Right atrium auricular region (tissue), 2 donors: Measurements from ENCODE around the gene CCDC33. TPM values are rescaled to one million over a fixed set of nuclear protein-coding genes. Genes with fewer than 3 reads are reported as not detected.

ENCODE experiments used
- DNase-seq: peaks from one replicate; pipeline ENCODE4 v3.0.0-alpha.2; 2019; ENCODE audit warnings: low spot score
- H3K27ac ChIP-seq, 2 donors: fragments of 200-600 bp; sonication (generic); 1 replicate in 1 of 2; 2 replicates in 1 of 2; pipeline ENCODE4 v1.5.1; 2016 to 2019
- H3K27me3 ChIP-seq, 2 donors: fragments of 200-600 bp; sonication (generic); one replicate each; pipeline versions ENCODE4 v1.5.1 to v1.6.0; 2017 to 2019
- H3K36me3 ChIP-seq: fragments of 200-600 bp; sonication (generic); one replicate; pipeline ENCODE4 v1.5.1; 2016
- H3K4me1 ChIP-seq, 2 donors: fragments of 200-600 bp; sonication (generic); one replicate each; pipeline versions ENCODE4 v1.5.1 to v1.6.0; 2017 to 2019
- H3K4me3 ChIP-seq, 2 donors: fragments of 200-600 bp; sonication (generic); 1 replicate in 1 of 2; 2 replicates in 1 of 2; pipeline ENCODE4 v1.5.1; 2017 to 2019; ENCODE audit warnings: mild to moderate bottlenecking in 1 of 2, moderate library complexity in 1 of 2
- H3K9me3 ChIP-seq, 2 donors: fragments of 200-600 bp; sonication (generic); one replicate each; pipeline ENCODE4 v1.5.1; 2019
- total RNA-seq, 2 donors: library from RNA; depleted of rRNA; stranded (reverse); fragments of >200 nt; gene quantifications; one replicate each; pipeline ENCODE4 v1.1.0, GENCODE V29; 2016
- TF ChIP-seq, protein P1 (sequence below), 2 donors: fragments of 200-600 bp; sonication (generic); IDR thresholded peaks; one replicate each; pipeline ENCODE4 v1.5.1; 2019; ENCODE audit warnings: antibody characterized with exemption in 2 of 2

Gene CCDC33
- total RNA-seq, 2 donors from 2014 or later = not detected

DNA sequence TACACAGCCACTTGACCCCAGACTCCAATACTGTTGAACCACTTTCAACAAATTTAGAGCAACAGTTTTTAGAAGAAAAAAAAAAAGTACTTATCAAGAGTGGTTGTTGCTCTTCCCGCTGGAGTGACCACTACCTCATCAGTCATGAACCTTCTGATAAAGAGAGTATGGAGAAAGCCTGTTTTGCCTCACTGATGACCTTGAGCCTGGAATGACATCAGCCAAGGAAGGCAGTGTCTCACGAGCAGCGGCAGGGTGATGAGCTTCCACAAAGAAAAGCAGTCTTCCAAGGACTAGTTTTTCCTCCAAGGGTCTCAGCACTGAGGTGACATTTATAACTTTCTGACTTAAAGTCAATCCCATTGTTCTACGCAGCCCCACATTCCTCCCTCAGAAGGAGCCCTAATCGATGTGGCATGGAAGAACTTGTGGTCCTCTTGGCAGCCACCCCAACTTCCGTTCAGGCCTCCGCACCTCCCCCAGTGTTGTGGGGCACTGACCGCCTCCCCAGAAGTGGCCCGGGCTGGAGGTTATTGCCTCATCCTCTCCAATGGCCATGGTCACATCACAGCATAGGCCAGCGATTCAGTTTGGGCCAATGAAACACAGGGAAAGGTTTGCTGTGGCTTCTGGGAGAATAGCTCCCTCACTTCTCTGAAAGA lies 133.1 kb downstream of the CCDC33 start:
- TF ChIP-seq, protein P1, sequence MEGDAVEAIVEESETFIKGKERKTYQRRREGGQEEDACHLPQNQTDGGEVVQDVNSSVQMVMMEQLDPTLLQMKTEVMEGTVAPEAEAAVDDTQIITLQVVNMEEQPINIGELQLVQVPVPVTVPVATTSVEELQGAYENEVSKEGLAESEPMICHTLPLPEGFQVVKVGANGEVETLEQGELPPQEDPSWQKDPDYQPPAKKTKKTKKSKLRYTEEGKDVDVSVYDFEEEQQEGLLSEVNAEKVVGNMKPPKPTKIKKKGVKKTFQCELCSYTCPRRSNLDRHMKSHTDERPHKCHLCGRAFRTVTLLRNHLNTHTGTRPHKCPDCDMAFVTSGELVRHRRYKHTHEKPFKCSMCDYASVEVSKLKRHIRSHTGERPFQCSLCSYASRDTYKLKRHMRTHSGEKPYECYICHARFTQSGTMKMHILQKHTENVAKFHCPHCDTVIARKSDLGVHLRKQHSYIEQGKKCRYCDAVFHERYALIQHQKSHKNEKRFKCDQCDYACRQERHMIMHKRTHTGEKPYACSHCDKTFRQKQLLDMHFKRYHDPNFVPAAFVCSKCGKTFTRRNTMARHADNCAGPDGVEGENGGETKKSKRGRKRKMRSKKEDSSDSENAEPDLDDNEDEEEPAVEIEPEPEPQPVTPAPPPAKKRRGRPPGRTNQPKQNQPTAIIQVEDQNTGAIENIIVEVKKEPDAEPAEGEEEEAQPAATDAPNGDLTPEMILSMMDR (IDR thresholded peaks at IDR 0.05) = no peak
- Histone ChIP-seq H3K4me3 (no peak overlapping the region), H3K36me3 (no peaks in the 10 kb centered on the region), H3K4me1 (peaks cover 0 to 24% of the 10 kb centered on the region in 2 donors), H3K9me3 (no peaks in the 10 kb centered on the region), H3K27me3 (no peaks in the 10 kb centered on the region), H3K27ac (no peak overlapping the region)
- no peak for DNase-seq

DNA sequence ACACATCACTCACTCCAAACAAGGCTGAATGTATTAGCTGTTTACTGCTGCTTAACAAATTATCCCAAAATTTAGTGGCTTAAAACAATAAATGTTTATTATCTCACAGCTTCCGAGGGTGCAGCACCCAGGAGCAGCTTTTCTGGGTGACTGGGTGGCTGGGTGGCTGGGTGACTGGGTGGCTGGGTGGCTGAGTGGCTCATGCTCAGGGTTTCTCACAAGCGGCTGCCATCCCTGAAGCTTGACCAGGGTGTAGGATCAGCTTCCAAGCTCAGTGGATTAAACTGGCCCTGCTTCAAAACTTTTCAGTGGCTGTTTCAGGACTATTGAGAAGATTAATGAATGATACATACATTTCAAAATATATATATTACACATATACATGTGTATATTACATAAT lies 133.6 kb downstream of the CCDC33 start:
- Histone ChIP-seq H3K36me3 (no peaks in the 10 kb centered on the region), H3K4me3 (no peak overlapping the region), H3K27me3 (no peaks in the 10 kb centered on the region), H3K27ac (no peak overlapping the region), H3K4me1 (peaks cover 0 to 29% of the 10 kb centered on the region in 2 donors), H3K9me3 (no peaks in the 10 kb centered on the region)
- TF ChIP-seq, protein P1 (IDR thresholded peaks at IDR 0.05) = no peak
- DNase-seq = no peak

DNA sequence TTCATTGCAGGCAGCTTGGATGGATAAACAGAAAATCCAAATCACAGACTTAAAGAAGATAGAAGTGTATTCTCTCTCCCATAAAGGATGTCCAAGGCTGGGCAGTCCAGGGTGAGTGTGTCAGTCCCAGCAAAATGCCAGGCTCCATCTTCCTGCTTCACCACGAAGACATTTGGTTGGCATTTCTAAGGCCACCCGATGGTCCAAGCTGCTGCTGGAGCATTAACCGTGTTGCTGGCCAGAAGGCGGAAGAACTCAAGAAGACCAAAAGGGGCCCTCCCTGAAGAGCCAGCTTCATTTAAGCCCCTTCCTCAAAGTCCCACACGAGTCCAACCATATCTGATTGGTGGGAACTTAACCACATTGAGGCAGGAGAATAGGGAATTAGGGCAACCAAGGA lies 134.3 kb downstream of the CCDC33 start:
- Histone ChIP-seq H3K27me3 (no peaks in the 10 kb centered on the region), H3K36me3 (no peaks in the 10 kb centered on the region), H3K4me1 (peaks cover 0 to 32% of the 10 kb centered on the region in 2 donors), H3K4me3 (no peak overlapping the region), H3K9me3 (no peaks in the 10 kb centered on the region), H3K27ac (no peak overlapping the region)
- TF ChIP-seq, protein P1 (IDR thresholded peaks at IDR 0.05) = no peak
- DNase-seq = no peak

DNA sequence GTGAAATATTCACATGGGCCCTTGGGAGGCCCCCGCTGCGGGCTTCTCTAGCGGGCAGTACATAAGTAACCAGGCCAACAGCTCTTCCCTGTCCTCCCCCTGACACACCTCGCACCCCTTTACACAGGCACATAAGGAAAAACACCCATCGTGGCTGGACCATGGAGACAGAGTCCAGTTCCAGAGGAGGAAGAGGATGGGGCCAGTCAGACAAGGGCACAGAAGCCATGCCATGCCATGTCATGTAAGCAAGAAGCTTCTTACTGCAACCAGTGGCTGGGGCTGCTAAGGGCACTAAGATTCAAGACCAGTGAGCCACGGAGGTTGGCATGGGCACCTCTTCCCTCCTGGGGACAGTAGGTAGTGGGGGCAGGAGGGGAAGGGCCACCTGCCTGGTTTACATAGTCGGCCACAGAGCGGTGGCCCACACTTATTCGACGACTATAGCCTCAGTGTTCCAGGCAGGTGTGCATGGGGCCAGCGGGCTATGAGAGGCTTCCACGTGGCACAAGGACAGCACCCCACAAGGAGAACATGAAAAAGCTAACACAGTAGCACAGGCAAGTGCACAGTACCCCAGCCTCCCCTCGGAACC lies 137.0 kb downstream of the CCDC33 start:
- Histone ChIP-seq H3K4me3 (no peak overlapping the region), H3K9me3 (no peaks in the 10 kb centered on the region), H3K27me3 (no peaks in the 10 kb centered on the region), H3K27ac (no peak overlapping the region), H3K36me3 (no peaks in the 10 kb centered on the region), H3K4me1 (peaks cover 0 to 19% of the 10 kb centered on the region in 2 donors)
- TF ChIP-seq, protein P1 (IDR thresholded peaks at IDR 0.05) = no peak
- DNase-seq = no peak

DNA sequence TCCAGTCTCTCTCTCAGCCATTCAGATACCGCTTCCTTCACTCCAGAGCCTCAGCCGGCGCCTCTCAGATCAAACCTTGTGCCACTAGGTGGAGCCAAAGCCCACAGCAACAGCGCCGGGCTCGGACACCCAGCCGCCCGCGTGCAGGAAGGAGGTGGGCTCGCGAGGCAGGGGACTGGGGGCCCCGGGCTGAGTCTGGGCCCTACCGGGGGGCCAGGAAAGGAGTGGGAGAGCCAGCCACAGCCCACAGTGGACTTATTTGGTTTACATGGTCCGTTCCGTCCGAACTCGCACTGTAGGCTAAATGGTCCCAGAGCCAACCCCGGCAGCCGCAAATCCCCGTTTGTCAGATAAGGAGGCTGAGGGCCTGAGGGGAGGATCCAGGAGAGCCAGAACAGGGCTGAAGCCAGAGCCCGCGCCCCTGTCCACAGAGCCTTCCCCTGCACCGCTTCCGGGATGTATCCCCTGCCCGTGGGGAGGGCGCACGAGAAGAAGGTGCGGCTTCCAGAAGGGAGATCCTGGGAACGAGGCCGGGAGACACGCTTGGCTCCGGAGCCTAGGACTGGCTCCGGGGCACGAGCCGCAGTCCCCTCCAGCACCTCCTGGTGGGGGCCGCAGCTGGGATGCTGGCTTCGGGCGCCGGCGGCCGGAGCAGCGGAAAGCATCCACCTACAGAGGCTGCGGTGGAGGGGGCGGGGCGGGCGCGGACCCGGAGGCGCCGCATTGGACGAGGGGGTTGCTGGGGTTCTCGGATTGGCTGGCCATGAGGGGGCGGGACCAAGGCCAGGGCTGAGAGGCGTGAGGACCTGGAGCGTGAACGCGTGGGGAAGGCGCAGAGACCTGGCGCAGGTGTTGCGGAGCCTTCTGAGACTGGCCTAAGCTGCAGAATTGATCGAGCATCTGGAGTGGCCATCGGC lies 137.9 kb downstream of the CCDC33 start:
- DNase-seq = peak; percentile 93
- Histone ChIP-seq H3K27me3 (no peaks in the 10 kb centered on the region), H3K36me3 (no peaks in the 10 kb centered on the region), H3K4me1 (peaks cover 0 to 19% of the 10 kb centered on the region in 2 donors), H3K4me3 (peak overlapping the region; percentile 44 to 70), H3K27ac (no peak overlapping the region), H3K9me3 (no peaks in the 10 kb centered on the region)
- TF ChIP-seq, protein P1 (IDR thresholded peaks at IDR 0.05) = peak; percentile 75 to 90
